HepG2 (cell line): Measurements from ENCODE around the gene CTDSP2. TPM values are rescaled to one million over a fixed set of nuclear protein-coding genes. Genes with fewer than 3 reads are reported as not detected.
A peak's percentile ranks its signal among the peaks of the same experiment; 100 is the strongest.

ENCODE experiments used
- ATF7-NPFF ChIP-seq: sonication (generic); formaldehyde crosslinking; IDR thresholded peaks from 2 replicates; pipeline ENCODE4 v1.8.1; 2023; ENCODE audit warnings: mild to moderate bottlenecking, low read depth, missing genetic modification reagents, moderate library complexity
- CSRNP1 ChIP-seq: sonication (generic); formaldehyde crosslinking; IDR thresholded peaks from 2 replicates; pipeline ENCODE4 v1.8.1; 2023; ENCODE audit warnings: mild to moderate bottlenecking, missing genetic modification reagents
- DRAP1 ChIP-seq: IDR thresholded peaks from 2 replicates; pipeline ENCODE4 v1.6.1; 2016; ENCODE audit warnings: missing genetic modification reagents, missing compliant biosample characterization
- ETV5 ChIP-seq: IDR thresholded peaks from 2 replicates; pipeline ENCODE4 v1.6.1; 2018; ENCODE audit warnings: missing biosample characterization, missing genetic modification reagents, inconsistent platforms, borderline replicate concordance
- FOXK1 ChIP-seq: sonication (generic); formaldehyde crosslinking; IDR thresholded peaks from 2 replicates; pipeline ENCODE4 v1.4.0; 2020; ENCODE audit warnings: low read depth, missing genetic modification reagents, borderline replicate concordance
- FOXP1 ChIP-seq, 2 experiments: fragments of 450-650 bp in 1 of 2; IDR thresholded peaks; 2 replicates each; pipeline ENCODE4 v1.6.1; 2017 to 2018; ENCODE audit warnings: antibody characterized with exemption in 1 of 2
- IRF9 ChIP-seq: sonication (generic); formaldehyde crosslinking; IDR thresholded peaks from 2 replicates; pipeline ENCODE4 v1.8.0; 2022; ENCODE audit warnings: missing genetic modification reagents, mild to moderate bottlenecking, borderline replicate concordance
- JUN ChIP-seq: sonication (generic); formaldehyde crosslinking; IDR thresholded peaks from 2 replicates; pipeline ENCODE4 v1.4.0; 2020; ENCODE audit warnings: mild to moderate bottlenecking, missing genetic modification reagents
- PHF20 ChIP-seq: sonication (generic); formaldehyde crosslinking; IDR thresholded peaks from 2 replicates; pipeline ENCODE4 v1.5.0; 2020; ENCODE audit warnings: mild to moderate bottlenecking, missing genetic modification reagents
- POLR2AphosphoS5 ChIP-seq: IDR thresholded peaks from 2 replicates; pipeline ENCODE4 v1.6.1; 2012; ENCODE audit warnings: low read depth, low read length
- RFX3 ChIP-seq: IDR thresholded peaks from 2 replicates; pipeline ENCODE4 v1.6.1; 2016; ENCODE audit warnings: missing biosample characterization, missing genetic modification reagents
- RXRB ChIP-seq: IDR thresholded peaks from 2 replicates; pipeline ENCODE4 v1.6.1; 2016; ENCODE audit warnings: borderline replicate concordance, missing genetic modification reagents, missing compliant biosample characterization
- SRY ChIP-seq: sonication (generic); formaldehyde crosslinking; IDR thresholded peaks from 2 replicates; pipeline ENCODE4 v1.8.0; 2022; ENCODE audit warnings: mild to moderate bottlenecking, missing genetic modification reagents
- ZBTB40 ChIP-seq, 2 experiments: fragments of 450-650 bp in 1 of 2; sonication (generic) in 1 of 2; formaldehyde crosslinking in 1 of 2; IDR thresholded peaks; 2 replicates each; pipeline versions ENCODE4 v1.6.1 to v1.8.0; 2016 to 2022; ENCODE audit warnings: antibody characterized with exemption in 1 of 2, mild to moderate bottlenecking in 1 of 2, missing genetic modification reagents in 1 of 2
- ZNF552 ChIP-seq: sonication (generic); formaldehyde crosslinking; IDR thresholded peaks from 2 replicates; pipeline ENCODE4 v1.9.0; 2022; ENCODE audit warnings: missing genetic modification reagents, mild to moderate bottlenecking, borderline replicate concordance
- ZZZ3 ChIP-seq: sonication (generic); formaldehyde crosslinking; IDR thresholded peaks from 2 replicates; pipeline ENCODE4 v1.4.0; 2020; ENCODE audit warnings: missing genetic modification reagents, mild to moderate bottlenecking, borderline replicate concordance
- polyA plus RNA-seq, 8 experiments: library from polyadenylated mRNA; depleted of rRNA in 3 of 8; stranded (reverse) in 7 of 8; unstranded in 1 of 8; fragments of >200 nt; fragmentation: Illumina TruSeq in 4 of 8; extraction: Trizol in 4 of 8; gene quantifications; 2 replicates each; pipeline versions ENCODE4 v1.2.1 to v1.2.3, GENCODE V29; 2011 to 2016; ENCODE audit warnings: low read depth in 4 of 8, missing spikeins in 1 of 8, mixed read lengths in 1 of 8; ENCODE audit not compliant: insufficient read depth in 1 of 8
- total RNA-seq, 5 experiments: library from RNA; depleted of rRNA; stranded (reverse); fragments of >200 nt; fragmentation: Illumina TruSeq; extraction: Trizol; gene quantifications; 2 replicates each; pipeline ENCODE4 v1.2.3, GENCODE V29; 2016; ENCODE audit warnings: low read depth in 1 of 5

CTDSP2 gene
- total and polyA plus RNA-seq, 2 of the 13 experiments (the other 11 are each of a cell fraction or from before 2014, with no cell fraction given), result 38.1 to 82.5 TPM

- TF ChIP-seq ZBTB40 (IDR thresholded peaks at IDR 0.05), result no peak
- TF ChIP-seq ZBTB40 (CRISPR knock-in tag; IDR thresholded peaks at IDR 0.05), result no peak
- no peak for TF ChIP-seq IRF9 (CRISPR knock-in tag)
- TF ChIP-seq ZZZ3 (CRISPR knock-in tag), result no peak
- TF ChIP-seq JUN (CRISPR knock-in tag), result no peak
- TF ChIP-seq CSRNP1 (CRISPR knock-in tag), result 0 out of 2 replicates have a peak, but pooled peaks have one; percentile 74
- peak; percentile 98 for TF ChIP-seq DRAP1 (CRISPR knock-in tag)
- 0 out of 2 replicates have a peak, but pooled peaks have one; percentile 47 for TF ChIP-seq FOXP1 (IDR thresholded peaks at IDR 0.05)
- no peak; the same call in 1 of the 2 replicates for TF ChIP-seq FOXP1 (CRISPR knock-in tag; IDR thresholded peaks at IDR 0.05)
- peak; percentile 73; the same call in 1 of the 2 replicates for TF ChIP-seq FOXK1
- TF ChIP-seq SRY (CRISPR knock-in tag), result 0 out of 2 replicates have a peak, but pooled peaks have one; percentile 51
- no peak for TF ChIP-seq RFX3
- no peak; the same call in 1 of the 2 replicates for TF ChIP-seq RXRB (CRISPR knock-in tag)
- TF ChIP-seq ETV5 (CRISPR knock-in tag), result no peak
- TF ChIP-seq ATF7-NPFF (CRISPR knock-in tag), result no peak
- TF ChIP-seq ZNF552 (CRISPR knock-in tag), result no peak
- no peak for TF ChIP-seq PHF20 (CRISPR knock-in tag)
- TF ChIP-seq POLR2AphosphoS5, result peak; percentile 67
These were observed at the start of gene CTDSP2 (continued) for GRCh38 chr12:57846577-57847319.
